Activated CD8-positive, alpha-beta memory T cell treated with anti-CD3 and anti-CD28 coated beads, Interleukin-2, amount 50 U/mL, for 4 hours (primary cell): ENCODE data around the gene PRX.
"Not testable (repeated sequence)": the region's sequence is repeated elsewhere in the genome, so short reads cannot be mapped to it uniquely, and the experiment has no call there.

Experiments
- DNase-seq: peaks from one replicate; pipeline ENCODE4 v3.0.0-alpha.2; 2020

The PRX gene, protein sequence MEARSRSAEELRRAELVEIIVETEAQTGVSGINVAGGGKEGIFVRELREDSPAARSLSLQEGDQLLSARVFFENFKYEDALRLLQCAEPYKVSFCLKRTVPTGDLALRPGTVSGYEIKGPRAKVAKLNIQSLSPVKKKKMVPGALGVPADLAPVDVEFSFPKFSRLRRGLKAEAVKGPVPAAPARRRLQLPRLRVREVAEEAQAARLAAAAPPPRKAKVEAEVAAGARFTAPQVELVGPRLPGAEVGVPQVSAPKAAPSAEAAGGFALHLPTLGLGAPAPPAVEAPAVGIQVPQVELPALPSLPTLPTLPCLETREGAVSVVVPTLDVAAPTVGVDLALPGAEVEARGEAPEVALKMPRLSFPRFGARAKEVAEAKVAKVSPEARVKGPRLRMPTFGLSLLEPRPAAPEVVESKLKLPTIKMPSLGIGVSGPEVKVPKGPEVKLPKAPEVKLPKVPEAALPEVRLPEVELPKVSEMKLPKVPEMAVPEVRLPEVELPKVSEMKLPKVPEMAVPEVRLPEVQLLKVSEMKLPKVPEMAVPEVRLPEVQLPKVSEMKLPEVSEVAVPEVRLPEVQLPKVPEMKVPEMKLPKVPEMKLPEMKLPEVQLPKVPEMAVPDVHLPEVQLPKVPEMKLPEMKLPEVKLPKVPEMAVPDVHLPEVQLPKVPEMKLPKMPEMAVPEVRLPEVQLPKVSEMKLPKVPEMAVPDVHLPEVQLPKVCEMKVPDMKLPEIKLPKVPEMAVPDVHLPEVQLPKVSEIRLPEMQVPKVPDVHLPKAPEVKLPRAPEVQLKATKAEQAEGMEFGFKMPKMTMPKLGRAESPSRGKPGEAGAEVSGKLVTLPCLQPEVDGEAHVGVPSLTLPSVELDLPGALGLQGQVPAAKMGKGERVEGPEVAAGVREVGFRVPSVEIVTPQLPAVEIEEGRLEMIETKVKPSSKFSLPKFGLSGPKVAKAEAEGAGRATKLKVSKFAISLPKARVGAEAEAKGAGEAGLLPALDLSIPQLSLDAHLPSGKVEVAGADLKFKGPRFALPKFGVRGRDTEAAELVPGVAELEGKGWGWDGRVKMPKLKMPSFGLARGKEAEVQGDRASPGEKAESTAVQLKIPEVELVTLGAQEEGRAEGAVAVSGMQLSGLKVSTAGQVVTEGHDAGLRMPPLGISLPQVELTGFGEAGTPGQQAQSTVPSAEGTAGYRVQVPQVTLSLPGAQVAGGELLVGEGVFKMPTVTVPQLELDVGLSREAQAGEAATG (N-terminal part only)

DNA sequence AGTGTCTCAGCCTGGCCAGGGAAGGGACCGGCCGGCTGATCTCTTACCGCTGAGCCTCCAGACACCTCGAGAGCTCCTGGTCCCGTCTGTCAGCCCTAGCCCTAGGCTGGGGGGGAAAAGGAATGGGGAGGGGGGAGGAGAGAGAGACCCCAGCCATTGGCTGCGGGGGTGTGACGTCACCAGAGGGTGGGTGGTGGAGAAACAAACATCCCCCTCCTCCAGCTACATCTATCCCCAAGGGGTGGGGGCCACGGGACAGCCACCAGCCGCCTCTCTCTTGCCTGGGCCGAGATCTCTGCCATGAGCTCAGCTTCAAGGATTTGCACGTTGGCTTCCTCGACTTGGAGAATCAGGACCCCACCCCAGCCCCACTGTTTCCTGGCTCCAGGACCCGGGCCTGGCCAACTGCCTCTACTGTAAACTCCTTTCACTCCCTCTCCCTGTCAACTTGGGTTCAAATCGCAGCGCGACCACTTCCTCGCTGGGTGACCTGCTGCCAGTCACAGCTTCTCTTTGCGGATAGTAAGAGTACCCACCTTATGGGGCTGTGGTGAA lies at the start of gene PRX:
TSS of gene PRX (minus strand) at position 88 of the 555 bp plus-strand sequence. CDS start 5,446 bp downstream, outside the sequence.
- DNase-seq = no peak

DNA sequence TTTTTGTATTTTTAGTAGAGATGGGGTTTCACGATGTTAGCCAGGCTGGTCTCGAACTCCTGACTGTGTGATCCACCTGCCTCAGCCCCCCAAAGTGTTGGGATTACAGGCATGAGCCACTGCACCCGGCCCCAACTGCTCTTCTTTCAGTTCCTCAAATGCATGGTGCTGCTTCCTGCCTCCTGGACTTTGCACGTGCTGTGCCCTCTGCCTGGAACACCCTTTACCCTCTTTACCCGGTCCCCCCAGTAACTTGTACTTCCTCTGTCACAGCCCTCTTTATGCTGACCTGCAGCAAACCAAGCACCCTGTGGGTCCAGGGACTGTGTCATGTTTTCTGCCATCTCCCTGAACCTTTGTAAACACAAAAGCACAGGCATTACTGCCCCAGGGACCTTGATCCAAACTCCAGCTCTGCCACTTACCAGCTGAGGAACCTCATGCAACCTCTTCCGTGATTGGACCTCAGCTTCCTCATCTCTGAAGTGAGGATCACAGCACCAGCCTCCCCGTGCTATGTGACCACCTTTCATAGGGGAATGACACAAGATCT lies 48.6 kb upstream of the PRX start:
- DNase-seq = no peak

DNA sequence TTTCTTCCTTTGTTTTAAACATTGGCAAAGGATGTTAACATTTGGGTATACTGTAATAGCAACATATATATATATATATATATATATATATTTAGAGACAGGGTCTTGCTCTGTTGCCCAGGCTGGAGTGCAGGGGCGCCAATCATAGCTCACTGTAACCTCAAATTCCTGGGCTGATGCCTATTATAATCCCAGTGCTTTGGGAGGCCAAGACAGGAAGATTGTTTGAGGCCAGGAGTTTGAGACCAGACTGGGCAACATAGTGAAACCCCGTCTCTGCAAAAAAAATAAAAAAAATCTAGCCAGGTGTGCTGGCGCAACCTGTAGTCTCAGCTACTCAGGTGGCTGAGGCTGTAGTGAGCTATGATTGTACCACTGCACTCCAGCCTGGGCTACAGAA lies 47.0 kb upstream of the PRX start:
- DNase-seq = no peak

DNA sequence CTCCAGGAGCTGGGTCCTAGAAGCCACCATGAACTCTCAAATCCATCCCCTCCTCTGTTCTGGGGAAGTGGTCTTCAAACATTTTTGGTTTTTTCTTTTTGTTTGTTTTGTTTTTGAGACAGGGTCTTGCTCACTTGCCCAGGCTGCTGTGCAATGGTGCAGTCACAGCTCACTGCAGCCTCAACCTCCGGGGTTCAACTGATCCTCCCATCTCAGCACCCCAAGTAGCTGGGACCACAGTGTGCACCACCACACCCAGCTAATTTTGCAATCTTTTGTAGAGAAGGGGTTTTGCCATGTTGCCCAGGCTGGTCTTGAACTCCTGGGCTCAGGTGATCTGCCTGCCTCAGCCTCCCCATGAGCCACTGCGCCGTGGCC lies 45.4 kb upstream of the PRX start:
- DNase-seq = no peak

DNA sequence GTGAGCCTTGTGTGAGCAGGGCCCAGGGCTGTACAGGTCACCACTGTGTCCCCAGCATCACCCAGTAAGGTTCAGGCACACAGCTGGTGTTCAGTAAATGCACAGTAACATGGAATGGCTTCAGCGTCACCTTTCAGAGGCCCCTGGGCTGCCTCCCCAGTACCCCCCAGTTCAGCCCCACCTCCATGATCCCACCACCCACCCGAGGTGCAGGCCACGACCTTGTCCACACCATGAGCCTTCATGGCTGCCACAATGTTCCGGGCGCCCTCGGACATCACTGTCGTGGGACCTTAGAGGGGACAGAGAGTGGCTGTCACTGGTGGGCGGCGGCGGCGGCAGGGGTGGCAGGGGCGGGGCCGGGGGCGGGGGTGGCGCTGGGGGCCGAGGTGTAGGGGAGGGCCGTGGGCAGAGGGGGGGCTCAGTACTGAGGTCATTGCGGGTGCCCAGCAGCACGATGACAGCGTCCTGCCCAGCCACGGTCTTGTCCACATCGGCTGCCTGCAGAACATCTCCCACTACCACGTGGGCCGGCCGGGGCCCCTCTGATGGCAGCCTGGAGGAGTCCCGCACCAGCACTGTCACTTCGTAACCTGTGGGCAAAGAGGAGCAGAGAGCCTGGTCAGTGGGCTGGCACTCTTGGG lies 44.9 kb upstream of the PRX start:
- no peak for DNase-seq

DNA sequence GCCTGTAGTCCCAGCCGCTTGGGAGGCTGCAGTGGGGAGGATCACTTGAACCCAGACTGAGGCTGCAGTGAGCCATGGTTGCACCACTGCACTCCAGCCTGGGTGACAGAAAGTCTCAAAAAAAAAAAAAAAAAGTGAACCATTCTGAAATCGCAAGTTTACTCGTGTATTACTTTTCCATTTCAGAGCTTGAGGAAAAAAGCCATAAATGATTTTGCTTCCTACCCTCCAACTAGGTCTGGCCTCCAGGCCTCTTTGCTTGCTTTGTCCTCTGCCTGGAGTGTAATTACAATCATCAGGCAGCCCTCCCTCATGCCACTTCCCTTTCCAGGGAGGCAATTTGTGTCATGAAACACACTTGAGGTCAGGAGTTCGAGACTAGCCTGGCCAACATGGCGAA lies 43.9 kb upstream of the PRX start:
- no peak for DNase-seq

DNA sequence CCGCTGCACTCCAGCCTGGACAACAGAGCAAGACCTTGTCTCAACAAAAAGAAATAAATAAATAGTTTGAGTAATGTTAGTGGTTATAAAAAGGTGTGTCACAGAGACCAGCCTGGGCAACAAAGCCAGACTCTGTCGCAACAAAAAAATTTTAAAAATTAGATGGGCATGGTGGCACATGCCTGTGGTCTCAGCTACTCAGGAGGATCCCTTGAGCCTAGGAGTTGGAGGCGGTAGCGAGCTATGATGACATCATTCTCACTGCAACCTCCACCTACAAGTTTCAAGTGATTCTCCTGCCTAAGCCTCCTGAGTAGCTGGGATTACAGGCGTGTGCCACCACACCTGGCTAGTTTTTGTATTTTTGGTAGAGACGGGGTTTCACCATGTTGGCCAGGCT lies 40.8 kb upstream of the PRX start:
- not testable (repeated sequence) for DNase-seq

DNA sequence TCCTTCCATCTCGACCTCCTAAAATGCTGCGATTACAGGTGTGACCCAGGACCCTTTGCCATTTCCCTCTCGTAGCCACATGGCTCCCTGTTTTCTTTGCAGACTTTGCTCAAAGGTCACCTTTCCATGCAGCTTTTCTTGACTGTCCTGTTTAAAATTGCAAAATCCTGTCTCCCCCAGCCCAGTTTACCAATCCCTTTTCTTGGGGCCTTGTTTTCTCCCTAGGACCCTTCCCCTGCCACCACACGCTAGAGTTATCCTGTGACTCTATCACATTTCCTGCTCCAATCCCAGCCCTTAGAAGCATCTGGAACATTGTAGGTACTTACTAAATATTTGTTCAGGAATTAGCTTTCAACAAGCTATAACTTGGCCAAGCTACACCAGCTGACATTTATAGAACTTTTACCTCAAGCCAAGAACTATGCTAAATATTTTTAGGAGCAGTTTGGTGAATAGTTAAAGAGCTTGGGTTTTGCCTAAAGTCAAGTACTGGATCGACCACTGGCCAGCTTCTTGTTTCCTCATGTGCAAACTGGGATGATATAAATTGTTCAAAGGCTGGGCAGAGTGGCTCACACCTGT lies 40.1 kb upstream of the PRX start:
- DNase-seq = no peak

DNA sequence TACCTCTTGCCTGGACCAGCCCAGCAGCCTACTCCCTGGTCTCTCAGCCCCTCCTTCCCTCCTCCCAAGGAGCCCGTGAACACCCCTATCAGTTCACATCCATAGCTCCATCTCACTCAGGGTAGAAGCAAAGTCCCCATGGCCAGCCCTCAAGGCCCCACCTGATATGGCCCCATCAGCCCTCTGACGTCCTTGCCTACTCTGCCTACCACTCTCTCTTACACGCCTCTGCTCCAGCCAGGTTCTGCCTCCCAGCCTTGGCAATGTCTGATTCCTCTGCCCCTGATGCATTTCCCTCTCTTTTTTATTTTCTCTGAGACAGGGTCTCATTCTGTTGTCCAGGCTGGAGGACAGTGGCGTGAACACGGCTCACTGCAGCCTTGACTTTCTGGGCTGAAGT lies 38.8 kb upstream of the PRX start:
- no peak for DNase-seq

DNA sequence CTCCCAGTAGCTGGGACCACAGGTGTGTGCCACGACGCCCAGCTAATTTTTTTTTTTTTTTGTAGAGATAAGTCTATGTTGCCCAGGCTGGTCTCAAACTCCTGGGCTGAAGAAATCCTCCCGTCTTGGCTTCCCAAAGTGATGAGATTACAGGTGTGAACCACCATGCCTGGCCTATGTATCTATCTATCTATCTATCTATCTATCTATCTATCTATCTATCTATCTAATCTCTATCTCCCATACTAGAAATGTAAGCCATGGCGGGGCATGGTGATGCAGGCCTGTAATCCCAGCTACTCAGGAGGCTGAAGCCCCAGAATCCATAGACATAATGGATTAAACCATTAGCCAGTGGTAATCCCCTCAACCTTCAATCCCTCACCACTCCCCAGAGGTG lies 37.5 kb upstream of the PRX start:
- no peak for DNase-seq

DNA sequence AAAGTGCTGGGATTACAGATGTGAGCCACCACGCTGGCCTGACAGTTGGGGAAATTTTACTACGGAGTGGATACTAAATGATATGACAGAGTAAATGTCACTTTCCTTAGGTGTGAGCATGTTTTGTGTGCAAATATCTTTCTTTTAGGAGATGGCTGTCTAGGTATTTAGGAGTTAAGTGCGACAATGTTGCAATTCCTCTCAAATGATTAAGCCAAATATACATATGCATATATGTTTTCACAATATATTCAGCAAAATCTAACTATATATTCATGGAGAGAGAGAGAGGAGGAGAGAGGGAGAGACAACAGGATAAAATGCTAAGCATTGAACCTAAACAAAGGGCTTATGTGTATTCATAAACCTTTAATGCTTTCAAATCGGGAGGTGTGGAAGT lies 36.3 kb upstream of the PRX start:
- DNase-seq = no peak

DNA sequence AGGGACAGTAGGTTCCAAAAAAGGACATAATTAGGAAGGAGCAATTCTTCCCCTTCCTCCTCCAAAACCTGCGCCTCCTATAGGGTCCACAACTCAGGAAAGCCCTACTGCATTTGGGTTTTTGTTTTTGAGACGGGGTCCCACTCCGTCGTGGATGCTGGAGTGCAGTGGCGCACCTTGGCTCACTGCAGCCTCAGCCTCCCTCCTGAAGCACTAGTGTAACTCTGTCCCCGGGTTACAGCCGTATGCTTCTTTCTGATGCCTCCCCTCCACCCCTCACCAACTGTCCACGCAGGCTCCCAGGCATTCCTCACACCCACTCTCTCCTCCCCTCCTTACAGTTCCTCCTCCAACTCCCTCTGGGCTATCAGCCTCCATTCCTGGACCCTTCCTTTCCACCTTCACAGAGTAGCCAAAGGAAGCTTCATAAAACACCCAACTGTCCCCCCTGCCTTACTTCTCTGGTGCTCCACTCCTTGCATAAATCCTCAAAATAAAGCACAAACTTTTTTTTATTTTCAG lies 33.1 kb upstream of the PRX start:
- DNase-seq = no peak

DNA sequence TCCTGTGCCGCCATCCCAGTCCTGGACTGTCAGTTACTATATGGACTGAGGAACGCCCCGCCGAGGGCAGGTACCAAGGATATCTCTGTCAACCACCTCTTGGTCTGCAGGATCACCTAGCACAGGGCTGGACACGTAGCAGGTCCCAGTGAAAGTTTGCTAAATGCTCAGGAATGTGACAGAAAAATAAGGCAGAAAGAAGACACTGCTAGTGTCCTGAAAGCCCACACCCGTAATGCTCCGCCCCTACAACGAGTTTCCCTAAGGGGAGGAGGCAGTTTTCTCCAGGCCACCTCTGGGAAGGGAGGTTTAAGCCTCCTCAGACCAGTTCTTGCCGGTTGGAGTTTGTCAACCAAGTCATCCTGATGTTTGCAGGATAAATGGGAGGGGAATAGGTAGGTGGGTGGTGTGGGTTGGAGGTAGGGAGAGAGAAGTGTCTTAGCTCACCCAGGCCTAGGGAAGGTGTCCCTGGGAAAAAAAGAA lies 32.6 kb upstream of the PRX start:
- no peak for DNase-seq

DNA sequence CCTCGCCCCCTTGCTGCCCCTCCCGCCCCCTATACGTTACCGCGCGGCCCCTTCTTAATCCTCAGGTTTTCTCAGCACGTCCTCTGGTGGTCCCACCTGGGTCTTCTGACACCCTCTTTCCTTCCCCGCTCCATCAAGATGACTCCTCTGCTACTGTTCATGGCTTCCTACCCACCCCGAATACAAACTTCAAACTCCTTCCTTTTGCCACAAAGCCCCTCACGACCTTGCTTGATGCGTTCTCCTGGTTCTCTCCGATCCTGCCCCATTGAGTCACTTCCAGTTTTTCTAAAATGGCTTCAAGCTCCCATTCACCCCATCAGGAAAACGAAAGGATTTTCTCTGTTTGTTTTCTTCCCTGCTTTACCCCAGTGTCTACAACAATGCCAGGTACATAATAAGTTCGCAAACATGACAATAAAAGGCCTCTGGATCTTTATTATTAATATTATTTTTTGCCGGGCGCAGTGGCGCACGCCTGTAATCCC lies 31.7 kb upstream of the PRX start:
- no peak for DNase-seq

DNA sequence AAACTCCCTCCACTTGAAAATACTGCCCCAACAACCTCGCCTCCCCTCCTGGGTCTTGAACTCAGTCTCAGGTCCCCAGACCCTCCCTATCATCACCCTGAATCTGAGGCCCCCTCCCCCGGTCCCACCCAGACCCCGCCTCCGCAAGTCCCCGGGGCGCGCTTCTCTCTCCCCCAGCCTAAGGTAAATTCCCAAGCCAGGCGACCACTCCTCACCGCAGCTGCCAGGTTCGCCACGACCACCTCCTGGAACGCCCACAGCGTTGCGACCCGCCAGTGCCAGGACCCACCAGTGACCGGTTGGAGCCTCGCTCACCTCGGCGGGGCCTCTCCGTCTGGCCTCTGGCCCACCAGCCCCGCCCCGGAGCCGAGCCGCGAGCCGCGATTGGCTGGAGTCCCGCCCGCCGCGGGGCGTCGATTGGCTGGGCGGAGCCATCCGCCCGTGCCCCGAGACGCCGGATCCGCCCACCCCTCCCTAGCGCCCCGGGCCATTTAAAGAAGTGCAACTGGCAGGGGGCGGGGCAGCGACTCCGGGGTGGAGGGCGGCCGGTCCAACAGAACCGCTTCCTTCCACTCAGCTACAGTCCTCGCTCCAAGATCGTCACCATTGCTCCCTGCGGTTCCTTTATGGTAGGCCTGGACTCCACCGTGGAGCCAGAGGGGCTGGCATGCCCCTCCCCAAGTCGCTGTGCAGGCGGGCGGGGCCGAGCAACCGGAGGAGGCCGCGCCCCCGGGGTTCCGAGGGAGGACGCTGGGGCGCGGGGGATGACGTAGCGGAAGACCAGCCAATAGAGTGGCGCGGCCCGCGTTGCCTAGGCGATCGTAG lies 31.0 kb upstream of the PRX start, which contains the start of gene SERTAD3:
TSS of gene SERTAD3 (minus strand) at position 336 of the 825 bp plus-strand sequence. CDS start 2,255 bp downstream, outside the sequence.
- peak; percentile 96 for DNase-seq

DNA sequence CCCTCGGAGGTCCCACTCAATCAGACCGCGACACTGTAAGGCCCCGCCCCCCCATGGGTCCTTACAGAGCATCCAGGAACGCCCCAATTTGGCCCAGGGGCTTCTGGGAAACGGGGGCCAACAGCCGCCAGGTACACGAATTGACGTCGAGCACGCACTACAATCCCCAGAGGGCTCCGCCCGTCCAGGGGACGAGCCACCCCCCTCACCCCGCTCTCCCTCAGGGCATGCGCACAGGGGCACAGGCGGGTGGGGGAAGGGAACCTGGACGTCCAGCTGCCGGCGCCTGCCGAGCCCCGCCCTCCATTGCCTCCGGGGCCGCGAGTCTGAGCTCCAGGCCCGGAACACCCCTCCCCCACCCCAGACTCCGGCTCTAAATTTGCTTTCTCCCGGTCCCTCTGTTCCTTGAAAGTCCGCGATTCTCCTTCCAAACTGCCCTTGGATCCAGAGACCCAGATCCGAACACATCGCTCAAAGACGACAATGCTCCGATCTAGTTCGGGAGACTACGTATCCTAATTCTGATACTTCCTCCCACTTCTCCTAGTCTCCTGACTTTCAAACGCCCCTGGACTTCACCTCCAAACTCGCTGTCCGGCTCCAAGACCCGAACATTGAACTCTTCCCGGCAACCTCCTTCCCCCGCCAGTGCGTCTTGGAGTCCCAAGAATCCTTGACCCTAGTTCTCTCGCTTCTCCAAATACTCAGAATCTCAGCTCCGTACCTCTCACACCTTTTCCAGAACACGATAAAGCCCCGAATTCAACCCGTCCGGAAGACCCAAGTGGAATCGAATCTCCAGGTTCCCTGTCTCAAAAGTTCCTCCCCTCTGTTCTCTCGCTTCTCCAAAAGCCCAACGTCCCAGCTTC lies 30.2 kb upstream of the PRX start:
- peak; percentile 99 for DNase-seq

DNA sequence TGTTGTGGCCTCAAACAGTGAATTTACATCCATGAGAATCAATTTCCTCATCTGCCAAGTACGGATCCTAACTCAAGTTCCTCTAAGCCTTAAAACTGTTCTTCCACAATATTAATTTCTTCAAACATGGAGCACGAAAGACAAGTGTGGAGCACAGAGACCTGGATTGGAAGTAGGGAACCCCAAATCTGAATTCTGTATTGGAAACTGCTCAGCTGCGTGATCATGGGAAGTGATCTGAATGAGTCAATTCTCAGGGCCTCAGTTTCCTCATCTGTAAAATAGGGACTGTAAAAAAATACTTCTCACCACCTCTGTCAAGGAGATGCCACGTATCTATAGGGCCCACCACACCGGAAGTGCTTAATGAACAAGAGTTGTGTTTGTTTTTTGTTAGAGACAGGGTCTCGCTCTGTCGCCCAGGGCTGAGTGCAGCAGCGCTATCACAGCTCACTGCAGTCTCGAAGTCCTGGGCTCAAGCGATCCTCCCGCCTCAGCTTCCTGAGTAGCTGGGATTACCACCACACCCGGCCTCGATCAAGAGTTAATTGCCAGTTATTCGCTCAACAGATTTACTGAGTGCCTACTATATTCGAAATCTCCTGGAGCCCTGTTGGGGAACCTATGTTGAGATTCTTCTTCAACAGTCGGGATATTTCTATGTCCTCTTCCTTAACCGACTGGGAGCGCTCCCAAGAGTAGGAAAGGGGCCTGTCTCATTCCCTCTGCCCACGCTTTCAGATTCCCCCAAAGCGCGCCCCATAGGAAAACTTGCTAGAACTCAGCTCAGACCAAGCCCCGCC lies 29.4 kb upstream of the PRX start:
- DNase-seq = no peak

DNA sequence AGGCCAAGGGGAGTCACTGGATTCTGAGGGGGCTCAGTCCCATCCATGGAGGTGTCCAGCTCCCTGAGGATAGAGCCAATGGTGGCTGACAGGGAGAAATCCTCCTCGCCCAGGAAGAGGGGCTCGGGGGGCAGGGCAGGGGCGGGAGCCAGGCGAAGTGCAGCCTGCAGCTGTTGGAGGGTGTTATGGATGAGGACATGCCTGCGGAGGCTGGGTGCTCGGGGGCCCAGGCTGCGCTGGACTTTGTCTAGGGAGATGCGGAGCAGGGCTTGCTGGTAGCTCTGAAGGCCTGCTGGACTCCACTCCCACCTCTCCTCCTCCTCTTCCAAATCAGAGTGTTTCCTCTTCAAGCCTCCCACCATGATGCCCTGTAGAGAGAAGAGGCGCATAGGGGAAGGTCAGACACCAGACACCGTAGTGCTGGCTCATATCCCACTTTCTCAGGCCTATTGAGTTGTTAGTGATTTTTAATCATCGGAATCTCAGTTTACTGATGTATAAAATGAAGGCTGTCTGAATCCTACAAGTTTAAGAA lies 28.6 kb upstream of the PRX start:
- no peak for DNase-seq
